ENCODE data around the gene HCN2.

HCN2 gene

DNA sequence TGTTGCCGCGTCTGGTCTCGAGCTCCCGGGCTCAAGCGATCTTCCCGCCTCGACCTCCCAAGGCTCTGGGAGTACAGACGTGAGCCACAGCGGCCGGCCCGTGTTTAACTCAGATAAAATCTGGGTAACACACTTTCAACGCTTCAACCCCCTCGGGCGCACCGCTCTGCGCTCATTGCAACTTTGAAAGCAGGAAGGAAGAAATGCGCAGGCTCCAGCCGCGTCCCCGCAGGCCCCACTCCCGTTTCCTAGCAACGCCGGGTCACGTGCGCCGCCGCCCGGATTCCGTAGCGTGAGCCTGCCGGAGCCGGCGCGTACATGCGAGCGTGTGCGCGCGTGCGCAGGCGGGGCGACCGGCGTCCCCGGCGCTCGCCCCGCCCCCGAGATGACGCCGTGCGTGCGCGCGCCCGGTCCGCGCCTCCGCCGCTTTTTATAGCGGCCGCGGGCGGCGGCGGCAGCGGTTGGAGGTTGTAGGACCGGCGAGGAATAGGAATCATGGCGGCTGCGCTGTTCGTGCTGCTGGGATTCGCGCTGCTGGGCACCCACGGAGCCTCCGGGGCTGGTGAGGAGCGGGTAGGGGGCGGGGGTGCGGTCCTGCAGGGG lies 17.4 kb upstream of the HCN2 start, which contains the start of gene BSG:
TSS of gene BSG (plus strand) at position 457 of the 603 bp plus-strand sequence. CDS start at position 496, 39 bp downstream.
- peak within 1 kb of the TSS; percentile 92 for H3K4me3 ChIP-seq (ENCODE audit: low read length)
- TF ChIP-seq, protein P1, sequence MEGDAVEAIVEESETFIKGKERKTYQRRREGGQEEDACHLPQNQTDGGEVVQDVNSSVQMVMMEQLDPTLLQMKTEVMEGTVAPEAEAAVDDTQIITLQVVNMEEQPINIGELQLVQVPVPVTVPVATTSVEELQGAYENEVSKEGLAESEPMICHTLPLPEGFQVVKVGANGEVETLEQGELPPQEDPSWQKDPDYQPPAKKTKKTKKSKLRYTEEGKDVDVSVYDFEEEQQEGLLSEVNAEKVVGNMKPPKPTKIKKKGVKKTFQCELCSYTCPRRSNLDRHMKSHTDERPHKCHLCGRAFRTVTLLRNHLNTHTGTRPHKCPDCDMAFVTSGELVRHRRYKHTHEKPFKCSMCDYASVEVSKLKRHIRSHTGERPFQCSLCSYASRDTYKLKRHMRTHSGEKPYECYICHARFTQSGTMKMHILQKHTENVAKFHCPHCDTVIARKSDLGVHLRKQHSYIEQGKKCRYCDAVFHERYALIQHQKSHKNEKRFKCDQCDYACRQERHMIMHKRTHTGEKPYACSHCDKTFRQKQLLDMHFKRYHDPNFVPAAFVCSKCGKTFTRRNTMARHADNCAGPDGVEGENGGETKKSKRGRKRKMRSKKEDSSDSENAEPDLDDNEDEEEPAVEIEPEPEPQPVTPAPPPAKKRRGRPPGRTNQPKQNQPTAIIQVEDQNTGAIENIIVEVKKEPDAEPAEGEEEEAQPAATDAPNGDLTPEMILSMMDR (IDR thresholded peaks at IDR 0.05; ENCODE audit: insufficient read depth, low read depth, low read length, missing control alignments), result no peak
- DNase-seq (ENCODE audit: low read depth), result peak; percentile 99

DNA sequence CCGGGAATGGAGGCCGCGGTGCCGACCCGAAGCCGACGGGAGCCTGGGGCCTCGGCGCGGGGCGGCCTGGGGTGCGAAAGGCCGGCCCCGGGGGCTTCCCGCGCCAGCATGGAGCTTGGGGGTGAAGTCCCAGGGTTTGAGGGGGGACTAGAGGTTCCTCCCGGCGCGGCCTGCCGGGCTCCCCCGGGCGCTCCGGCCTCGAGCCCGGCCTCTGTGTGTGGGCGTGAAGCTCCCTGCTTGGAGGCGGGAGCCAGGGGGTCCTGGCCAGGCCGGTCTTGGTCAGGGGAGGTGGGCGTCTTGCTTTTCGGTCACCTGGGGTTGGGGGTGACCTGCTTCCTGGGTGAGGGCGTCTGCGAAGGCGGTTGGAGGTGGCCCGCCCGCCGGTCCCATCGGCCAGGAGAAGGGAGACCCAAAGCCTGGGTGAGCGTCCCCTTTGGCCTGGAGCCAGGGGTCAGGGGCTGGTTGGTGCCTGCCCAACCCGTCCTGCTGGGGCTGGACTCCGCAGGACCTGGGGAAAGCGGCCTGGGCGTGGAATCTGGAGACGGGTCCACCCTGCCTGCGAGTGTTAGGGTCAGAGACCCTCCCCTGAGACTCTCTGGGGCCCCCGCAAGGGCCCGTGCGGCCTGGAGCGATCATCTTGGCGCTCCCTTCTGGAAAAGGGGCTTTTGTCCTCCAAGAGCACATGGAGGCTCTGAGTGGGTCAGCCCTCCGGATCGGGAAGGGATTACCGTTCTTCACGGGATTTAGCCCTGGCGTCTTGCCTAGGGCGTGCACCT lies 16.8 kb upstream of the HCN2 start:
- peak; percentile 63 for DNase-seq (ENCODE audit: low read depth)

DNA sequence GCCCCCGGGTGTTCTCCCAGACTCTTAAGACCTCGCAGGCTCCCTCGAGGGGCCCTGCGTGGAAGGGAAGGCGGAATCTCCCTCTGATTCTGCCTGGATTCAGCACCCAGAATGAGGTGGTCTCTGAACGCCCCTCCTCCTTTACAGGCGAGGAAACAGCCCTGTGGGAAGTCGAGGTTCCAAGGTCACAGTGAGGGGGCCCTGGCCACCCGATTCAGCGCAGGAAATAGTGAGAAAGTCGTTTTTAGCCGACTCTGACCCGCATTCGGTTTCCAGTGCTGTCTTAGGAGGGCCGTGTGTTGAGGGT lies 16.2 kb upstream of the HCN2 start:
- H3K4me3 ChIP-seq (ENCODE audit: low read length), result peak overlapping the region; percentile 92
- TF ChIP-seq, protein P1 (IDR thresholded peaks at IDR 0.05; ENCODE audit: insufficient read depth, low read depth, low read length, missing control alignments), result no peak
- no peak for DNase-seq (ENCODE audit: low read depth)

More for the DNA sequence above, 16.8 kb upstream of the HCN2 start:
- peak overlapping the region; percentile 92 for H3K4me3 ChIP-seq (ENCODE audit: low read length)
- TF ChIP-seq, protein P1 (IDR thresholded peaks at IDR 0.05; ENCODE audit: insufficient read depth, low read depth, low read length, missing control alignments), result no peak

DNA sequence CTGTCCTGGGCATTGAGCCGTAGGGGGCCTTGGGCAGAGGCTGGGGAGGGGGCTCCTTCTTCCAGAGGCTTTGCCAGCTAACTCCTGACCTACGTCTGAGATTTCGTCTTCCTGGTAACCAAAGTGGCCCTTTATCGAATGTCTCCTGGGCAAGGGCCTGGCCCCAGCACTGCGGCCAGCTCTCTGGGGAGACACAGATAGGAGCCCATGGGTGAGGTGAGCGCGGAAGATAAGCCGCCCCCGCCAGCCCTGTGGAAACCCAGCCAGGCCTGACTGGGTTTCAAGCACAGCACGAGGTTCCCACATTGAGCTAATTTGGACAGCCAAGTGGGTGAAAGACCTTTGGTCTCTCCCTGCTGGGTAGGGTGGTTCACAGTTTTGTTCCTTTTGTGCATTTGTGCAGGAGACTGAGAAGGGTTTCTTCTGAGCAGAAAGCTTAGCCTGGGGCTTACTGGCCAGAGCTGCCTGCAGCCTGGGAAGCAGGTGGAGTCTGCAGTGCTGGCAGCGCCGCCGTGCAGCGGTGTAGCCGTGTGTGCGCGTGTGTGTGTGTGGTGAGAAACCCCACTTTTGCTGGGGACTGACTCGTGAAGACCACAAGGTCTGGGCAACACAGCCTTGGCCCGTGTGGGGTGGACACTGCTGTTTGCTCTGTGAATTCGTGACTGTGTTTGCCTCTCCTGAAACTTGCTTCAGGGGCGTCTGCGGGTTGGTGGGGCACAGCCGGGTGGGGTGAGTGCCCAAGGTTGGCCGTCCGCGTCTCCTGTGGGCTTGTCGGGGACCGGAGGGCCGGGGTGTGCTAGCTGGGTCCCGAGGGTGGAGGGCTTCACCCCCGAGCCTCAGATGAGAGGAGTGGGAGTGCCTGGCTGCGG lies 14.8 kb upstream of the HCN2 start:
- TF ChIP-seq, protein P1 (IDR thresholded peaks at IDR 0.05; ENCODE audit: insufficient read depth, low read depth, low read length, missing control alignments), result no peak
- H3K4me3 ChIP-seq (ENCODE audit: low read length), result peak overlapping the region; percentile 34
- DNase-seq (ENCODE audit: low read depth), result peak; percentile 58

DNA sequence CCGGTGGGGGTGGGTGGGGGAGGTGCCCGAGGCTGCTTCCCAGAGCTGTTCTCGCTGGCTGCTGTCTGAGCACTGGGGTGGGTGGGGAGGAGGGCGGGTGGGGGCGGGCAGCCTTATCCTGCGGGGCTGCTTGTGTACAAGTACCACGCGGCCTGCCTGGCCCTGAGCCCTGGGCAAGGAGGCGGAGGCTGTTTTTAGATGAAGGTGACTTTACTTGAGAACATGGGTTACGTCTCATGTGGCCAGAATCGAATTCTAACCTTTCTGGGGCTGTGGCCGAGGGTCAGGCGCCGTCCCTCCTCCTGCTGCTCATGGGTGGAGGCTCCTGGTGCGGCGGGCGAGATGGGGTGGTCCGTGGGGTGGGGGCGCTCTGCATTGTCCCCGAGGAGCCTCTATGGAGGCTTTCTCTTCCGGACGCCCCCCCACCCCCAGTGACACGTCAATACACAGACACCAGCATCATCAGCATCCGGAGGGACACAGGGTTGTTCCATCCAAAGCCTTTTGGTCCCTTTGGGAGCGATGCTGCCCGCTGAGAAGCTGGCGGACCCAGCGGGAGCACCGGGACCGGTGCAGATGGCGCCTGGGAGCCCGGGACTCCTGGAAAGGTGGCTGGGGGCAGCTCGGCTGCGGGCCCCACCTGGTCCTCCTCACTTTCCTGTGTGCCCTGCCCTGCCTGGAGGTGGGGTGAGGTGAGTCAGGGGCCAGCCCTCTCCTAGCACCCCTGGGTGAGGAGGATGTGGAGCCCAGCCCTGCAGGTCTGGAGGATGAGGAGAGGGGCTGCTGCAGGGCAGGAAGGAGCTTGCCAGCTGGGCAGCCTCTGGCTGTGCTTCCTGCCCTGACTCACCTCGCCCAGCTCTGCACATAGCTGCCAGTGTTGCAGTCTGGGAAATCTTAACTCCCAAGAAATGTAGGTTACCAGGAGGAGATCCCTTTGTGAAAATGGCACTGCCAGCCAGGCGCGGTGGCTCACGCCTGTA lies 13.9 kb upstream of the HCN2 start:
- TF ChIP-seq, protein P1 (IDR thresholded peaks at IDR 0.05; ENCODE audit: insufficient read depth, low read depth, low read length, missing control alignments), result no peak
- peak; percentile 89 for DNase-seq (ENCODE audit: low read depth)
- peak overlapping the region; percentile 13 for H3K4me3 ChIP-seq (ENCODE audit: low read length)
